Measurements from ENCODE around the gene LEMD2.

LEMD2 gene

GRCh38 chr6:33751771-33752645 lies 36.9 kb downstream of the LEMD2 start:
- DNase-seq (ENCODE audit: low read depth in 1 of 2, low spot score in 1 of 2): no peak
- no peak for TF ChIP-seq JUND (IDR thresholded peaks at IDR 0.05; ENCODE audit: low read depth)

GRCh38 chr6:33750244-33750991 lies 38.5 kb downstream of the LEMD2 start:
- DNase-seq (ENCODE audit: low read depth in 1 of 2, low spot score in 1 of 2): no peak
- in situ Hi-C loops (cut with HindIII; ENCODE audit: low pct_unique_long_range_greater_than_20kb, low sequenced_read_pairs): no loop called here
- TF ChIP-seq JUND (IDR thresholded peaks at IDR 0.05; ENCODE audit: low read depth): no peak

More at GRCh38 chr6:33751771-33752645, 36.9 kb downstream of the LEMD2 start:
- in situ Hi-C loops (cut with HindIII; ENCODE audit: low pct_unique_long_range_greater_than_20kb, low sequenced_read_pairs): no loop called here

GRCh38 chr6:33749401-33749800 lies 39.5 kb downstream of the LEMD2 start:
- DNase-seq (ENCODE audit: low read depth in 1 of 2, low spot score in 1 of 2): no peak
- TF ChIP-seq JUND (IDR thresholded peaks at IDR 0.05; ENCODE audit: low read depth): no peak
- in situ Hi-C loops (cut with HindIII; ENCODE audit: low pct_unique_long_range_greater_than_20kb, low sequenced_read_pairs): no loop called here

GRCh38 chr6:33748841-33749240 lies 40.1 kb downstream of the LEMD2 start:
- no peak for DNase-seq (ENCODE audit: low read depth in 1 of 2, low spot score in 1 of 2)
- no peak for TF ChIP-seq JUND (IDR thresholded peaks at IDR 0.05; ENCODE audit: low read depth)
- in situ Hi-C loops (cut with HindIII; ENCODE audit: low pct_unique_long_range_greater_than_20kb, low sequenced_read_pairs): no loop called here

GRCh38 chr6:33747823-33748222 lies 41.1 kb downstream of the LEMD2 start:
- DNase-seq (ENCODE audit: low read depth in 1 of 2, low spot score in 1 of 2): no peak
- TF ChIP-seq JUND (IDR thresholded peaks at IDR 0.05; ENCODE audit: low read depth): no peak
- in situ Hi-C loops (cut with HindIII; ENCODE audit: low pct_unique_long_range_greater_than_20kb, low sequenced_read_pairs): no loop called here

- in situ Hi-C loops (cut with HindIII; ENCODE audit: low pct_unique_long_range_greater_than_20kb, low sequenced_read_pairs): no loop called here
- no peak for TF ChIP-seq JUND (IDR thresholded peaks at IDR 0.05; ENCODE audit: low read depth)
- DNase-seq (ENCODE audit: low read depth in 1 of 2, low spot score in 1 of 2): no peak
Measured at GRCh38 chr6:33746651-33747100, 42.3 kb downstream of the LEMD2 start, which contains the start of gene IP6K3. IP6K3 (minus strand) TSS chr6:33746905; CDS start chr6:33735476, 11,429 bp downstream.

GRCh38 chr6:33746036-33746600 lies 42.8 kb downstream of the LEMD2 start:
- DNase-seq (ENCODE audit: low read depth in 1 of 2, low spot score in 1 of 2): no peak
- in situ Hi-C loops (cut with HindIII; ENCODE audit: low pct_unique_long_range_greater_than_20kb, low sequenced_read_pairs): no loop called here
- TF ChIP-seq JUND (IDR thresholded peaks at IDR 0.05; ENCODE audit: low read depth): no peak

GRCh38 chr6:33745548-33745947 lies 43.4 kb downstream of the LEMD2 start:
- no peak for DNase-seq (ENCODE audit: low read depth in 1 of 2, low spot score in 1 of 2)
- TF ChIP-seq JUND (IDR thresholded peaks at IDR 0.05; ENCODE audit: low read depth): no peak
- in situ Hi-C loops (cut with HindIII; ENCODE audit: low pct_unique_long_range_greater_than_20kb, low sequenced_read_pairs): no loop called here

GRCh38 chr6:33744895-33745546 lies 43.9 kb downstream of the LEMD2 start:
- TF ChIP-seq JUND (IDR thresholded peaks at IDR 0.05; ENCODE audit: low read depth): no peak
- in situ Hi-C loops (cut with HindIII; ENCODE audit: low pct_unique_long_range_greater_than_20kb, low sequenced_read_pairs): no loop called here
- DNase-seq (ENCODE audit: low read depth in 1 of 2, low spot score in 1 of 2): no peak

- no peak for TF ChIP-seq JUND (IDR thresholded peaks at IDR 0.05; ENCODE audit: low read depth)
- in situ Hi-C loops (cut with HindIII; ENCODE audit: low pct_unique_long_range_greater_than_20kb, low sequenced_read_pairs): no loop called here
- peak; percentile 79 to 85 for DNase-seq (ENCODE audit: low read depth in 1 of 2, low spot score in 1 of 2)
Measured at GRCh38 chr6:33744001-33744848, 44.7 kb downstream of the LEMD2 start.

GRCh38 chr6:33742837-33743236 lies 46.1 kb downstream of the LEMD2 start:
- no peak for DNase-seq (ENCODE audit: low read depth in 1 of 2, low spot score in 1 of 2)
- TF ChIP-seq JUND (IDR thresholded peaks at IDR 0.05; ENCODE audit: low read depth): no peak
- in situ Hi-C loops (cut with HindIII; ENCODE audit: low pct_unique_long_range_greater_than_20kb, low sequenced_read_pairs): no loop called here

Measured in T47D (cell line).